Dedifferentiated amniotic fluid mesenchymal stem cell (primary cell): Measurements from ENCODE around the gene DR1.
"Not testable (repeated sequence)": the region's sequence is repeated elsewhere in the genome, so short reads cannot be mapped to it uniquely, and the experiment has no call there.

Experiments used
- DNase-seq: peaks from one replicate; pipeline ENCODE4 v3.0.0-alpha.2; 2016; ENCODE audit errors: extremely low spot score

The DR1 gene

GRCh38 chr1:93386268-93386667 is 40.6 kb downstream of the DR1 start:
- not testable (repeated sequence) for DNase-seq

GRCh38 chr1:93394514-93394913 is 48.8 kb downstream of the DR1 start:
- DNase-seq, result no peak

- DNase-seq, result no peak
Measured at GRCh38 chr1:93395195-93395594, 49.5 kb downstream of the DR1 start.

GRCh38 chr1:93399781-93400180 is 54.1 kb downstream of the DR1 start:
- no peak for DNase-seq

DNA sequence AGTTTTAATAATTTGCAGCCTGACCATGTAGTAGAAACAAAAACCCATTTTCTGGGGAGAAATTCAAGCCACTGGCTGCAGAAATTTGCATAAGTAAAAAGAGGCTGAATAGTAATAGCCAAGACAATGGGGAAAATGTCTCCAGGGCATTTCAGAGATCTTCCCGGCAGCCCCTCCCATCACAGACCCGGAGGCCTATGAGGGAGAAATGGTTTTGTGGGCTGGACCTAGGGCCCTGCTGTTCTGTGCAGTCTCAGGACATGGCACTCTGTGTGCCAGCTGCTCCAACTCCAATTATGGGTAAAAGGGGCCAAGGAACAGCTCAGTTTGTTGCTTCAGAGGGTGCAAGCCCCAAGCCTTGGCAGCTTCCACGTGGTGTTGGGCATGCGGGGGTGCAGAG is 62.5 kb downstream of the DR1 start:
- DNase-seq, result no peak

- no peak for DNase-seq
Measured at GRCh38 chr1:93411000-93411399, 65.3 kb downstream of the DR1 start.

- DNase-seq, result no peak
Measured at GRCh38 chr1:93414749-93415148, 69.0 kb downstream of the DR1 start.

GRCh38 chr1:93415296-93415695 is 69.6 kb downstream of the DR1 start:
- DNase-seq, result no peak

DNA sequence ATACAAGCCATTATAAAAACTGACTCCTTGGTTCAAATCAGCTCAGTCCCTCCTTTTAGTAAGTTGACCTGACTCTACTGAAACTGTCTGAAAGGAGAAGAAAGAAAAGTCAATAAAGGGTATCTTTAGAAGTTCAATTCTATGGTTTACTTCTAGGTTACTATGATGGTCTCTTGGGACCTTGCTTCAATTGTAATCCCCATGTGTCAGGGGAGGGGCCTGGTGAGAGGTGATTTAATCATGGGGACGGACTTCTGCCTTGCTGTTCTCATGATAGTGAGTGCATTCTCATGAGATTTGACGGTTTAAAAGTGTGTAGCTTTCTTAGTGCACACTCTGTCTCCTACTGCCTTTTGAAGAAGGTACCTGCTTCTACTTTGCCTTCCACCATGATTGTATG is 70.5 kb downstream of the DR1 start:
- no peak for DNase-seq
